ENCODE measurements around the gene RBM18.

The RBM18 gene

GRCh38 chr9:122302237-122303093 is 37.8 kb upstream of the RBM18 start:
- TF ChIP-seq CTCF (IDR thresholded peaks at IDR 0.05; ENCODE audit: insufficient read depth, low read length, missing control alignments), result no peak
- no peak overlapping the region for H3K4me3 ChIP-seq (ENCODE audit: low read depth, low read length)
- ChIA-PET POLR2A (interaction anchor here (1.5 kb wide), 1 partner anchor 38 kb away, joined by 3 read pairs; the partner anchor contains the start of genes MRRF and RBM18), CTCF (interaction anchor here (1.3 to 2.6 kb wide), 3 partner anchors 19 to 204 kb away, joined by 3 to 9 read pairs (median 4); no protein-coding TSS in a partner anchor)
- no peak for DNase-seq (ENCODE audit: low read depth, low spot score)

GRCh38 chr9:122297512-122297911 is 32.9 kb upstream of the RBM18 start:
- no peak for DNase-seq (ENCODE audit: low read depth, low spot score)
- no peak overlapping the region for H3K4me3 ChIP-seq (ENCODE audit: low read depth, low read length)
- ChIA-PET POLR2A (no interaction called here), CTCF (no interaction called here)
- no peak for TF ChIP-seq CTCF (IDR thresholded peaks at IDR 0.05; ENCODE audit: insufficient read depth, low read length, missing control alignments)

- no peak for DNase-seq (ENCODE audit: low read depth, low spot score)
- CTCF ChIA-PET, result interaction anchor here (1.6 kb wide), 1 partner anchor 196 kb away, joined by 5 read pairs; no protein-coding TSS in a partner anchor
- no peak for TF ChIP-seq CTCF (IDR thresholded peaks at IDR 0.05; ENCODE audit: insufficient read depth, low read length, missing control alignments)
- no peak overlapping the region for H3K4me3 ChIP-seq (ENCODE audit: low read depth, low read length)
- POLR2A ChIA-PET, result no interaction called here
Measured at GRCh38 chr9:122294531-122294930, 29.9 kb upstream of the RBM18 start.

- H3K4me3 ChIP-seq (ENCODE audit: low read depth, low read length), result no peak overlapping the region
- POLR2A ChIA-PET, result interaction anchor here (0.5 kb wide), 1 partner anchor 24 kb away, joined by 3 read pairs; no protein-coding TSS in a partner anchor
- no peak for TF ChIP-seq CTCF (IDR thresholded peaks at IDR 0.05; ENCODE audit: insufficient read depth, low read length, missing control alignments)
- CTCF ChIA-PET, result interaction anchor here (1.2 kb wide), 1 partner anchor 27 kb away, joined by 3 read pairs; the partner anchor contains the start of genes MRRF and RBM18
- DNase-seq (ENCODE audit: low read depth, low spot score), result no peak
Measured at GRCh38 chr9:122291458-122291857, 26.8 kb upstream of the RBM18 start.

GRCh38 chr9:122287214-122287720 is 22.6 kb upstream of the RBM18 start:
- ChIA-PET POLR2A (no interaction called here), CTCF (no interaction called here)
- TF ChIP-seq CTCF (IDR thresholded peaks at IDR 0.05; ENCODE audit: insufficient read depth, low read length, missing control alignments), result no peak
- no peak for DNase-seq (ENCODE audit: low read depth, low spot score)
- no peak overlapping the region for H3K4me3 ChIP-seq (ENCODE audit: low read depth, low read length)

GRCh38 chr9:122286764-122287163 is 22.1 kb upstream of the RBM18 start:
- CTCF ChIA-PET, result no interaction called here
- no peak for TF ChIP-seq CTCF (IDR thresholded peaks at IDR 0.05; ENCODE audit: insufficient read depth, low read length, missing control alignments)
- no peak overlapping the region for H3K4me3 ChIP-seq (ENCODE audit: low read depth, low read length)
- DNase-seq (ENCODE audit: low read depth, low spot score), result no peak
- POLR2A ChIA-PET, result no interaction called here

All from AG04449 (cell line).